ENCODE data around the gene NOCT. TPM values are rescaled to one million over a fixed set of nuclear protein-coding genes. Genes with fewer than 3 reads are reported as not detected.

Gene NOCT
- total RNA-seq, 2 donors from 2014 or later = 4.5 to 13.5 TPM

DNA sequence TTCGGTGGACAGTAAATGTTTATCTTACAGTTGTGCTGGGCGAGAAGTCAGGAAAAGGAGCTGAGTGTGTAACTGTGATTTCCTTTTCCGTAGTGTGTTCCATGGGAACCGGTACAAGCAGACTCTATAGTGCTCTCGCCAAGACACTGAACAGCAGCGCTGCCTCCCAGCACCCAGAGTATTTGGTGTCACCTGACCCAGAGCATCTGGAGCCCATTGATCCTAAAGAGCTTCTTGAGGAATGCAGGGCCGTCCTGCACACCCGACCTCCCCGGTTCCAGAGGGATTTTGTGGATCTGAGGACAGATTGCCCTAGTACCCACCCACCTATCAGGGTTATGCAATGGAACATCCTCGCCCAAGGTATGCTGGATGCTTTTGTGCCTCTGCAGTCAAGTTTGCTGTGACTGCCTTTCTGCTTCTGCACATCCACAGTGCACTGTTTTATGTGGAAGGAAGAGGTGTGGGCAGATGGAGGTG is 27.4 kb downstream of the NOCT start:
- no peak overlapping the region for H3K27ac ChIP-seq
- DNase-seq = no peak
- intact Hi-C loops (cut with DNase I) = no loop called here

GRCh38 chr4:139044291-139044690 is 28.7 kb downstream of the NOCT start:
- TF ChIP-seq, protein P1, sequence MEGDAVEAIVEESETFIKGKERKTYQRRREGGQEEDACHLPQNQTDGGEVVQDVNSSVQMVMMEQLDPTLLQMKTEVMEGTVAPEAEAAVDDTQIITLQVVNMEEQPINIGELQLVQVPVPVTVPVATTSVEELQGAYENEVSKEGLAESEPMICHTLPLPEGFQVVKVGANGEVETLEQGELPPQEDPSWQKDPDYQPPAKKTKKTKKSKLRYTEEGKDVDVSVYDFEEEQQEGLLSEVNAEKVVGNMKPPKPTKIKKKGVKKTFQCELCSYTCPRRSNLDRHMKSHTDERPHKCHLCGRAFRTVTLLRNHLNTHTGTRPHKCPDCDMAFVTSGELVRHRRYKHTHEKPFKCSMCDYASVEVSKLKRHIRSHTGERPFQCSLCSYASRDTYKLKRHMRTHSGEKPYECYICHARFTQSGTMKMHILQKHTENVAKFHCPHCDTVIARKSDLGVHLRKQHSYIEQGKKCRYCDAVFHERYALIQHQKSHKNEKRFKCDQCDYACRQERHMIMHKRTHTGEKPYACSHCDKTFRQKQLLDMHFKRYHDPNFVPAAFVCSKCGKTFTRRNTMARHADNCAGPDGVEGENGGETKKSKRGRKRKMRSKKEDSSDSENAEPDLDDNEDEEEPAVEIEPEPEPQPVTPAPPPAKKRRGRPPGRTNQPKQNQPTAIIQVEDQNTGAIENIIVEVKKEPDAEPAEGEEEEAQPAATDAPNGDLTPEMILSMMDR (IDR thresholded peaks at IDR 0.05) = no peak
- H3K9me3 ChIP-seq = no peaks in the 10 kb centered on the region
- no peak overlapping the region for H3K9ac ChIP-seq (ENCODE audit: low read depth in 2 of 2, low read length in 2 of 2)
- no peak overlapping the region for H3K4me3 ChIP-seq
- H3K4me1 ChIP-seq = no peaks in the 10 kb centered on the region
- no peaks in the 10 kb centered on the region for H3K27me3 ChIP-seq
- no peak for DNase-seq
- H3K36me3 ChIP-seq = no peaks in the 10 kb centered on the region
- intact Hi-C loops (cut with DNase I) = no loop called here
- H3K27ac ChIP-seq = no peak overlapping the region

More for the DNA sequence above, 27.4 kb downstream of the NOCT start:
- TF ChIP-seq, protein P1 (IDR thresholded peaks at IDR 0.05) = no peak
- no peaks in the 10 kb centered on the region for H3K36me3 ChIP-seq
- no peaks in the 10 kb centered on the region for H3K4me1 ChIP-seq
- no peak overlapping the region for H3K9ac ChIP-seq (ENCODE audit: low read depth in 2 of 2, low read length in 2 of 2)
- no peaks in the 10 kb centered on the region for H3K9me3 ChIP-seq
- no peaks in the 10 kb centered on the region for H3K27me3 ChIP-seq
- H3K4me3 ChIP-seq = no peak overlapping the region

DNA sequence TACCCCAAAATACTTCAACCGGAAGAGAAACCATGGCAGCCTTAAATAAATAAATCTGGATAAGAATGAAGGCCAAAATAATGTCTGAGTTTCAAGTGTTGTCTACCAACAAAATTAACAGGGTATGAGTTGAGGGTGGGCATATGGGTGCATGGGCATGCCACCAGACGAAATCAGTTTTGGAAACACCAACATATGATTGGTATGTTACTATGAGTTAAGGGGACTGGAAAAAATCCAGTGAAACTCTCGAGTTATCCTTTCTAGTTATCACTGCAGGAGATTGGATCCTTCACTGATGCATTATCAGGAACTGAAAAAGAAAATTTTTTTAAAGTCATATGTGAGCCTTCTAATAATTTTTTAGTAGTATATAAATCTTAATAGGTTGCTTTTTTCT is 32.4 kb downstream of the NOCT start:
- Histone ChIP-seq H3K27me3 (no peaks in the 10 kb centered on the region), H3K36me3 (no peaks in the 10 kb centered on the region), H3K4me1 (no peaks in the 10 kb centered on the region), H3K4me3 (no peak overlapping the region), H3K9ac (ENCODE audit: low read depth in 2 of 2, low read length in 2 of 2) (no peak overlapping the region), H3K27ac (no peak overlapping the region), H3K9me3 (no peaks in the 10 kb centered on the region)
- intact Hi-C loops (cut with DNase I) = no loop called here
- no peak for DNase-seq
- TF ChIP-seq, protein P1 (IDR thresholded peaks at IDR 0.05) = no peak

GRCh38 chr4:139050446-139050845 is 34.9 kb downstream of the NOCT start:
- Histone ChIP-seq H3K36me3 (no peaks in the 10 kb centered on the region), H3K27ac (no peak overlapping the region)
- TF ChIP-seq, protein P1 (IDR thresholded peaks at IDR 0.05) = no peak

DNA sequence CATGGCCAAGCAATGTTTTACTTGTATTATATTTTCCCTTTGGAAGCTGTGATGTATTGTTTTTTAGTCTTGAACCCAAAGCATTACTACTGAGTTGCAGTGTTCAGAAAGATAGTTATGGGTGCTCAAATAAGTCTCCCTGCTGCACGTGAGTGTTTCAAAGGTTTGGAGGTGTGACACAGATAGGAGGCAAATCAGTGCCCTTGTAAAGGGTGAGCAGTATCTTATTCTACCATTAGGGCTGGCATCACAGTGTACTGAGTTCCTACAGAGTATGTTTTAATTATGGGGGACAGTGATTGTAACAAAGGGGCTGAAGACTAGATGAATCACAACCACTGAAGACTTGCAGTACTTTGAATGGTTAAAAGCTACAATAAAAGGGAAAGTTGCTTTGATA is 38.3 kb downstream of the NOCT start:
- Histone ChIP-seq H3K4me3 (no peak overlapping the region), H3K36me3 (peaks cover 4% of the 10 kb centered on the region), H3K9ac (ENCODE audit: low read depth in 2 of 2, low read length in 2 of 2) (no peak overlapping the region), H3K27ac (no peak overlapping the region), H3K27me3 (no peaks in the 10 kb centered on the region), H3K4me1 (no peaks in the 10 kb centered on the region), H3K9me3 (no peaks in the 10 kb centered on the region)
- DNase-seq = no peak
- TF ChIP-seq, protein P1 (IDR thresholded peaks at IDR 0.05) = no peak
- intact Hi-C loops (cut with DNase I) = no loop called here

More at GRCh38 chr4:139050446-139050845, 34.9 kb downstream of the NOCT start:
- Histone ChIP-seq H3K4me1 (no peaks in the 10 kb centered on the region), H3K4me3 (no peak overlapping the region), H3K9me3 (no peaks in the 10 kb centered on the region), H3K27me3 (no peaks in the 10 kb centered on the region), H3K9ac (ENCODE audit: low read depth in 2 of 2, low read length in 2 of 2) (no peak overlapping the region)
- intact Hi-C loops (cut with DNase I) = no loop called here
- DNase-seq = no peak

All from colonic mucosa (tissue), 4 donors.